SK-N-SH (cell line): Measurements from ENCODE around the gene PAF1.

Experiments used
- CHD2 ChIP-seq: fragments of 150-350 bp; IDR thresholded peaks from 2 replicates; pipeline ENCODE4 v1.6.1; 2018; ENCODE audit warnings: low read length; ENCODE audit not compliant: partially characterized antibody
- EP300 ChIP-seq, 2 experiments: IDR thresholded peaks; 2 replicates each; pipeline versions ENCODE4 v1.4.0 to v1.6.1; 2012; ENCODE audit warnings: borderline replicate concordance in 1 of 2, low read depth in 1 of 2, low read length in 1 of 2
- FOSL2 ChIP-seq: IDR thresholded peaks from 2 replicates; pipeline ENCODE4 v1.4.0; 2012; ENCODE audit warnings: low read depth, mild to moderate bottlenecking, moderate library complexity, borderline replicate concordance
- GABPA ChIP-seq: IDR thresholded peaks from 2 replicates; pipeline ENCODE4 v1.4.0; 2012; ENCODE audit warnings: low read depth, mild to moderate bottlenecking
- IRF3 ChIP-seq: fragments of 150-350 bp; IDR thresholded peaks from 2 replicates; pipeline ENCODE4 v1.6.1; 2016; ENCODE audit warnings: mild to moderate bottlenecking, low read depth, low read length
- MXI1 ChIP-seq: IDR thresholded peaks from 2 replicates; pipeline ENCODE4 v1.6.1; 2012; ENCODE audit warnings: mild to moderate bottlenecking, low read depth, low read length, improper control_type of control experiment
- NRF1 ChIP-seq: IDR thresholded peaks from 2 replicates; pipeline ENCODE4 v1.6.1; 2012; ENCODE audit warnings: low read depth, mild to moderate bottlenecking, low read length
- POLR2AphosphoS5 ChIP-seq: IDR thresholded peaks from 2 replicates; pipeline ENCODE4 v1.6.1; 2012; ENCODE audit warnings: low read depth, low read length
- REST ChIP-seq: IDR thresholded peaks from 2 replicates; pipeline ENCODE4 v1.6.1; 2012; ENCODE audit warnings: mild to moderate bottlenecking, low read depth, low read length, moderate library complexity
- RFX5 ChIP-seq: IDR thresholded peaks from 2 replicates; pipeline ENCODE4 v1.6.1; 2012; ENCODE audit warnings: mild to moderate bottlenecking, improper control_type of control experiment, low read length
- RXRA ChIP-seq: IDR thresholded peaks from 2 replicates; pipeline ENCODE4 v1.4.0; 2012; ENCODE audit warnings: low read depth, mild to moderate bottlenecking, borderline replicate concordance
- TAF1 ChIP-seq: IDR thresholded peaks from 2 replicates; pipeline ENCODE4 v1.6.1; 2012; ENCODE audit warnings: low read depth, mild to moderate bottlenecking, low read length, moderate library complexity, borderline replicate concordance
- TF ChIP-seq, protein P1 (sequence below): IDR thresholded peaks from 2 replicates; pipeline ENCODE4 v1.4.0; 2012; ENCODE audit warnings: low read depth, borderline replicate concordance
- TF ChIP-seq, protein P2 (sequence below): fragments of 200-600 bp; sonication (generic); IDR thresholded peaks from 2 replicates; pipeline ENCODE4 v1.6.1; 2017; ENCODE audit warnings: antibody characterized with exemption, mild to moderate bottlenecking, moderate library complexity

GRCh38 chr19:39419003-39419402, 28.1 kb upstream of the PAF1 start:
- TF ChIP-seq NRF1 (no peak), TAF1 (no peak), EP300 (IDR thresholded peaks at IDR 0.05; ENCODE audit: borderline replicate concordance in 1 of 2, low read depth in 1 of 2, low read length in 1 of 2) (no peak), RXRA (no peak), IRF3 (no peak), CHD2 (no peak), POLR2AphosphoS5 (no peak), REST (no peak), GABPA (no peak), RFX5 (no peak), MXI1 (no peak), FOSL2 (no peak)
- TF ChIP-seq, protein P1, sequence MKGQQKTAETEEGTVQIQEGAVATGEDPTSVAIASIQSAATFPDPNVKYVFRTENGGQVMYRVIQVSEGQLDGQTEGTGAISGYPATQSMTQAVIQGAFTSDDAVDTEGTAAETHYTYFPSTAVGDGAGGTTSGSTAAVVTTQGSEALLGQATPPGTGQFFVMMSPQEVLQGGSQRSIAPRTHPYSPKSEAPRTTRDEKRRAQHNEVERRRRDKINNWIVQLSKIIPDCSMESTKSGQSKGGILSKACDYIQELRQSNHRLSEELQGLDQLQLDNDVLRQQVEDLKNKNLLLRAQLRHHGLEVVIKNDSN = no peak
- TF ChIP-seq, protein P2, sequence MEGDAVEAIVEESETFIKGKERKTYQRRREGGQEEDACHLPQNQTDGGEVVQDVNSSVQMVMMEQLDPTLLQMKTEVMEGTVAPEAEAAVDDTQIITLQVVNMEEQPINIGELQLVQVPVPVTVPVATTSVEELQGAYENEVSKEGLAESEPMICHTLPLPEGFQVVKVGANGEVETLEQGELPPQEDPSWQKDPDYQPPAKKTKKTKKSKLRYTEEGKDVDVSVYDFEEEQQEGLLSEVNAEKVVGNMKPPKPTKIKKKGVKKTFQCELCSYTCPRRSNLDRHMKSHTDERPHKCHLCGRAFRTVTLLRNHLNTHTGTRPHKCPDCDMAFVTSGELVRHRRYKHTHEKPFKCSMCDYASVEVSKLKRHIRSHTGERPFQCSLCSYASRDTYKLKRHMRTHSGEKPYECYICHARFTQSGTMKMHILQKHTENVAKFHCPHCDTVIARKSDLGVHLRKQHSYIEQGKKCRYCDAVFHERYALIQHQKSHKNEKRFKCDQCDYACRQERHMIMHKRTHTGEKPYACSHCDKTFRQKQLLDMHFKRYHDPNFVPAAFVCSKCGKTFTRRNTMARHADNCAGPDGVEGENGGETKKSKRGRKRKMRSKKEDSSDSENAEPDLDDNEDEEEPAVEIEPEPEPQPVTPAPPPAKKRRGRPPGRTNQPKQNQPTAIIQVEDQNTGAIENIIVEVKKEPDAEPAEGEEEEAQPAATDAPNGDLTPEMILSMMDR = no peak
